Raji (cell line): ENCODE data around the gene HMOX2.
A peak's percentile ranks its signal among the peaks of the same experiment; 100 is the strongest.

Experiments
- POLR2A ChIP-seq: IDR thresholded peaks from 2 replicates; pipeline ENCODE4 v1.6.1; 2011; ENCODE audit warnings: low read depth, low read length, control low read depth; ENCODE audit not compliant: insufficient read depth

Gene HMOX2

GRCh38 chr16:4475880-4476788, at the start of gene HMOX2:
TSS of gene HMOX2 (plus strand) at chr16:4476398. CDS start at chr16:4505525, 29,127 bp downstream.
- peak; percentile 99 for TF ChIP-seq POLR2A

- TF ChIP-seq POLR2A: no peak
These were observed 49.4 kb upstream of the HMOX2 start for GRCh38 chr16:4426722-4427372.

GRCh38 chr16:4428500-4428899, 47.7 kb upstream of the HMOX2 start:
- no peak for TF ChIP-seq POLR2A

- TF ChIP-seq POLR2A: no peak
These were observed 45.2 kb upstream of the HMOX2 start for GRCh38 chr16:4431023-4431422.

GRCh38 chr16:4433228-4433627, 43.0 kb upstream of the HMOX2 start:
- TF ChIP-seq POLR2A: no peak

- no peak for TF ChIP-seq POLR2A
These were observed 42.0 kb upstream of the HMOX2 start for GRCh38 chr16:4433914-4434787.

- no peak for TF ChIP-seq POLR2A
These were observed 40.7 kb upstream of the HMOX2 start for GRCh38 chr16:4435337-4436067.

GRCh38 chr16:4437366-4437765, 38.8 kb upstream of the HMOX2 start:
- no peak for TF ChIP-seq POLR2A

- no peak for TF ChIP-seq POLR2A
These were observed 33.8 kb upstream of the HMOX2 start for GRCh38 chr16:4442371-4442770.

GRCh38 chr16:4443271-4443670, 32.9 kb upstream of the HMOX2 start:
- no peak for TF ChIP-seq POLR2A

- TF ChIP-seq POLR2A: no peak
These were observed 32.2 kb upstream of the HMOX2 start for GRCh38 chr16:4443986-4444385.

- TF ChIP-seq POLR2A: no peak
These were observed 25.8 kb upstream of the HMOX2 start for GRCh38 chr16:4450430-4450829.

- TF ChIP-seq POLR2A: no peak
These were observed 25.2 kb upstream of the HMOX2 start for GRCh38 chr16:4450931-4451519.

GRCh38 chr16:4452674-4453073, 23.5 kb upstream of the HMOX2 start:
- TF ChIP-seq POLR2A: no peak
